ENCODE results near the gene SRCAP.
"Not testable (repeated sequence)": the region's sequence is repeated elsewhere in the genome, so short reads cannot be mapped to it uniquely, and the experiment has no call there.

Gene SRCAP

DNA sequence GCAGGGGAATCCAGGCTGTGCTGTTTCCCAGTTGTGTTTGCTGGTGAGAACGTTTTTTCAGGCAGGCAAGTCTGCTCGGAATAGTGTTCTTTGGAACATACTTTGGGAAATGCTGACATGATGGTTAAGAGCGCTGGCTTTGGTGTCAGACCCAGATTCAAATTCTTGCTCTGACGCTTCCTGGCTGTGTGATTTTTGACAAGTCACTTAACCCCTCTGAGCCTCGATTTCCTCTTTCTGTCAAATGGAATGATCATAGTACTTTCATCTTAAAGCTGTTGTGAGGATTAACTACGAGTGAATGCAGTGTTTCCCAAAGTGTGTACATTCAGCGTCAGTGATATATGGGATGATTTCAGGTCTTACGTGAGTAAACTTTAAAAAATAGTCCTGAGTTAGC lies 35.9 kb upstream of the SRCAP start:
- no peak for DNase-seq

DNA sequence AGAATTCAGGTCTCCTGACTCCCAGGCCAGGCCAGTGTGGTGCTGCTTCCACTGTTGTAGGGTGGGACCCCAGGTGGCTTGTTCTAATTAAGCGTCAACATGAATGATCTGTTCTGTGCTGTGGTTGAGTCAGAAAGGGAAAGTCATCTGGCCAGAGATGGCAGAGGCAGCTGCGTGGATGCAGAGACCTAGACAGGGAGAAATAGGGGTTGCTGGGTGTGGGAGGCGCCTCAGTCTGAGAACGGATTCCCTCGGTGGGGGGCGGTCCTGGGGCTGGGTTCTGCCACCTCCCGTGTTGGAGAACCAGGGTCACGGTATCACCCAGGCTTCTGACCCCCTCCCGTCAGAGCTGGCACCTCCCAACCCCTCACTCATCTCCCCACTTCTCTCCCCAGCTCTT lies 35.2 kb upstream of the SRCAP start:
- DNase-seq = no peak

DNA sequence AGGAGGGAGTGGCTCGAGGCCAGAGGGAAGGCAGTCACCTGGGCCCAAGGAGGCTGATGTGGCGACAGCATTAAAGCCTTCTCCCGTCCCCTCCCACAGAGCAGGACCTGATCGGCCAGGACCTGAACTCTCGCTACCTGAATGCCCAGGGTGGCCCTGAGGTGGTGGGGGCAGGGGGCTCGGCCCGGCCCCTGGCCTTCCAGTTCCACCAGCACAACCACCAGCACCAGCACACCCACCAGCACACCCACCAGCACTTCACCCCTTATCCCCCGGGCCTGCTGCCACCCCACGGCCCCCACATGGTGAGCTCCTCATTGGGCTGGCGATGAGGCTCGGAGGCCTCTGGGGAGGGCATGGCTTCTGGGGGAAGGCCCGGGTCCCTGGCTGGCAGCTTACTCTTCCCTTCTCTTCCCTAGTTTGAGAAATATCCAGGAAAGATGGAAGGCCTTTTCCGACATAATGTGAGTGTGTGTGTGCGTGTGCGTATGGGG lies 34.3 kb upstream of the SRCAP start:
- no peak for DNase-seq

DNA sequence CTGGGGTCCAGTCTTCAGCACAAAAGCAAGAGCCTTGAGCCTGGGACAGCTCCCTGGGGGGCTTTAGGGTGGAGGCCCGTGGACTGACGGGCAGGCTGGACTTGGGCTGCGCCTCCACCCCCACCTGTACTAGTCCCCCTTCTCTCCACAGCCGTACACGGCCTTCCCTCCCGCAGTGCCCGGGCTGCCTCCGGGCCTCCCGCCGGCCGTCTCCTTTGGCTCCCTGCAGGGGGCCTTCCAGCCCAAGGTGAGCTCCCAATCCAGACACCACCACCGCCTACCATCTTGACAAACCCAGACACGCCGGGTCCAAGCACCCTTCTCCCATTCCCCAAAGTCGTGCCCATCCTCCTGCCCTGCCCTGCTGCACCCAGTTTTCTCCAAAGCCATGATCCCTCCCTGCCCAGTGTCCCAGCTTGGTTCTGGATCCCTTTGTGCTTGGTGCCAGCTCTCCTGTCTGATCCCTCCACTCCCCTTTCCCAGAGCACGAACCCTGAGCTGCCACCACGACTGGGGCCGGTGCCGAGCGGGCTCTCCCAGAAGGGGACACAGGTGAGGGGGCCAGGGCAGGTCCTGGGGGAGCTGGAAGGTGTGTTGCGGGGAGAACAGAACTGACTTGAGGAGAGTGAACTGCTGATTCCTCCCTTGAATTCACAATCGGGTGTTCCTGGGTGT lies 33.7 kb upstream of the SRCAP start:
- DNase-seq = no peak

DNA sequence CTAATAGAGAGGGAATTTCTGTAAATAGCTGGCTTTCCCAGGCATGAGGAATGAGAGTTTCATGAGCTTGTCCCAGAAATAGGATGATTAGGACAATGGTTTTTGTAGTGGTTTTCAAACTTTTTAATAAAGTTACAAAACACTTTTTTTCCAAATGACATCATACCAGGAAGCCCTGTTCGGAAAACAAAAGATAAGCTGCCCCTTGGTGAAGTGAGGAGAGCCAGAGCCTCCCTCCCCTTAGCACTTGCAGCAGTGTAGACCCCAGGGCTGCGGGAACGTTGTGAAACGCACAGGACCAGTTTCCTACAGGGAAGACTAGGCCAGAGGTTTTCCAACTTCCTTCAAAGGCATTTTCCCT lies 33.2 kb upstream of the SRCAP start:
- DNase-seq = no peak

DNA sequence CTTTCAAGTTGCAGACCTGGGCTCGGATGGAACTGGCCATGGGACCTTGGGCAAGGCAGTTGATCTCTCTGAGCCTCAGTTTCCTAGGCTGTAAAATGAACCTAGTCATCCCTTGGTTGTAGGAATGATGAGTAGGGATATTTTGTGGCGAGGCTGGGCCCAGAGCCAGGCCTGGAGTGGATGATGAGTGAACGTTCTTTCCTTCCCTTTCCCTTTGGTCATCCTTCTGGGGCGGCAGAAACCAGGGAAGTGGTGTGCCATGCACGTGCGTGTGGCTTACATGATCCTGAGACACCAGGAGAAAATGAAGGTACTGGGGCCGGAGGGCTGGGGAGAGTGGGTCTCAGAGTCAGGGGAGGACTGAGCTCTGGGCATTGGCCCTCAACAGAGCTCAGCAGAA lies 32.3 kb upstream of the SRCAP start:
- DNase-seq = no peak

DNA sequence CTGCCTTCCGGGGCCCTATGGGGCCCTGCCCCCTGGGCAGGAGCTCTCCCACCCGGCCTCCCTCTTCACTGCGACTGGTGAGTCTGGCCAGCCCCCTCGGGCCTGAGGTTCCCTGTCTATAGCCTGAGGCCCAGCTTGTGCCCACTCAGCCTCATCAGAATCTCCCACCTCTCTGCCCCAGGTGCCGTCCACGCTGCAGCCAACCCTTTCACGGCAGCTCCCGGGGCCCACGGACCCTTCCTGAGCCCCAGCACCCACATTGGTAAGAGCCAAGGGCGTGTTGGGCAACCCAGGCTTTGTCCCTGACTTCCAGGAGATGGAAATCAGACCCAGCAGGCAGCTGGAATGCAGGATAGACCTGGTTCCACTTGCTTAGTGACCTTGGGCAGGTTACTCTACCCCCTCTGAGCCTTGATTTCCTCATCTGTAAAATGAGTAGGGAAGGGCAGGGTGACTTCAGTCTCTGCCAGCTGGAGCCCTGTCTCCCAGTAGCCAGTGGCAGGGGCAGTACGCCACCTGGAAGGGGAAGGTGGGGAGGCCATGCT lies 31.5 kb upstream of the SRCAP start:
- DNase-seq = no peak

DNA sequence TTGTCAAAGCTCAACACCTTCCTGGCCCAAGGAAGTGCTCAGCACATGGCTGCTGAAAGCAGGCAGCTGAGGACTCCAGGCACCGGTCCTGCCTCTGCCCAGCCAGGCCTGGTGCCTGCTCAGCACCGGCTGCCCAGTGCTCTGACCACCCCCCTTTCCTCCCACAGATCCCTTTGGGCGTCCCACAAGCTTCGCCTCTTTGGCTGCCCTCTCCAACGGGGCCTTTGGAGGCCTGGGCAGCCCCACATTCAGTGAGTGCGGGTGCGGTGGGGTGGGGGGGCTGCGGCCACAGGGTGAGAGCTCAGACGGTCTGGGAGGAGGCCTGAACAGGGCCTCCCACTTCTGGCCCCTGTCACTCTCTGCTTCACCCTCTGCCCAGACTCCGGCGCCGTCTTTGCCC lies 30.6 kb upstream of the SRCAP start:
- no peak for DNase-seq

DNA sequence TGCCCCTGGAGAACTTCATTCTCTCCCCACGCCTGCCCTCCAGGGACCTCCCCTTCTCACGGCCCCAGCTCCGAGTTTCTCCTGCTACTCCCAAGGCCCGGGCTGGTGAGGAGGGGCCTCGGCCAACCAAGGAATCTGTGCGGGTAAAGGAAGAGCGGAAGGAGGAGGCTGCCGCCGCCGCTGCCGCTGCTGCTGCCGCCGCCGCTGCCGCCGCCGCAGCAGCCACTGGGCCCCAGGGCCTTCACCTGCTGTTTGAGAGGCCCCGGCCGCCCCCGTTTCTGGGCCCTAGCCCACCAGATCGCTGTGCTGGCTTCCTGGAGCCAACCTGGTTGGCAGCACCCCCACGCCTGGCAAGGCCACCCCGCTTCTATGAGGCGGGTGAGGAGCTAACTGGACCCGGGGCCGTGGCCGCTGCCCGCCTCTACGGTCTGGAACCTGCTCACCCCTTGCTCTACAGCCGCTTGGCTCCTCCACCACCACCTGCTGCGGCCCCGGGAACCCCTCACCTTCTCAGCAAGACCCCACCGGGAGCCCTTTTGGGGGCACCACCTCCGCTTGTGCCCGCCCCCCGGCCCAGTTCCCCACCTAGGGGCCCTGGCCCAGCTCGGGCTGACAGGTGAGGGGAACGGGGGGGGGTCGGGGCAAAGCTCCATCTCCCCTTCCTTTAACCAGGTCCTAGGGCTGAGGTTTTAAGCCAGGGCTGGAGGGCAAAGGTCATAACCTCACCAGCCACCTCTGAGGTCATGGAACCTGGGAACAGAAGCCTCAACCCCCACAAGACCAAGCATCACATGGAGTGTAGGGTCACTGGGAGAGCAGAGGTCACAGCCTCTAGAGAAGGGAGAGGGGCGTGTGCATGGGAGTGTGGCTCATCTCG lies 29.7 kb upstream of the SRCAP start:
- no peak for DNase-seq

DNA sequence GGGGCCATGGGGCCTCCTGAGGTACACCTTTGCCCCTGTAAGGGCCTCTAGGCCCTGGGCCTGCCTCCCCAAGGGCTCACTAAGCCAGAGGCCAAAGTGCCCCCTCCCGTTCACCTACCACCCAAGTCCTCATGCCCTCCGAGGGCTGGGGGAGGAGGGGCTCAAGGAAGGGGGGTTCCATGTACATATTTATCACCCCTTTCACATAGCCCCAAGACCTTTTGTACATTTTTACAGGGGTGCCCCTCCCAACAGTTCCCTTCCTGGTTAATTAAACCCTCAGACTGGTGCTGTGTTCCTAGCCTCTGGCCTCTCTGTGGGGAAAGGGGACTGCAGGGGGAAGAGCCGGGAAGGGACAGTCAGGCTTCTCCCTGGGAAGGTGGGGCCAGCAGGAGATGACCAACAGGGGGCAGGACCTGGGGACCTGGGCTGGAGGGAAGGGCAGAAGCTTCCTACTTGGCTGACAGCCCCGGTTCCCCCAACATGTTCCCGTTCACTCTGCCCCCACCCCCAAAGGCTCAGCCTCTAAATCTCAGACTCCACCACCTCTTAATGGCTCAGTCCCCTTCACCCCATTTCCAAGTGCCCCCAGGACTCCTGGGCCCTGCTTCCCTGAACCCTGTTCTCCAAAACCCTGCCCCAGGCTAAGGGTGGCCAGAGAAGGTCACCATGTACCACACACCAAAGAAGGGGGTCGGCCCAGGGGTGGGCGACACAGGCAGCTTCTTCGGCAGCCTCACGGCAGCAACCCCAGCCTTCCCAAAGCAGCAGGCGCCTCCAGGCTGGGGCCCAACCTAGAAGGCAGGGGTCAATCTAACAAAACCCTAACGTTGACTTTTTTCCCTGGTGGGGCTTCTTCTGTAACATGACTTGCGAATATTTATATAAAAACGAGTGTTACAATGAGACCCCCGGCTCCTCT lies 28.8 kb upstream of the SRCAP start:
- no peak for DNase-seq

DNA sequence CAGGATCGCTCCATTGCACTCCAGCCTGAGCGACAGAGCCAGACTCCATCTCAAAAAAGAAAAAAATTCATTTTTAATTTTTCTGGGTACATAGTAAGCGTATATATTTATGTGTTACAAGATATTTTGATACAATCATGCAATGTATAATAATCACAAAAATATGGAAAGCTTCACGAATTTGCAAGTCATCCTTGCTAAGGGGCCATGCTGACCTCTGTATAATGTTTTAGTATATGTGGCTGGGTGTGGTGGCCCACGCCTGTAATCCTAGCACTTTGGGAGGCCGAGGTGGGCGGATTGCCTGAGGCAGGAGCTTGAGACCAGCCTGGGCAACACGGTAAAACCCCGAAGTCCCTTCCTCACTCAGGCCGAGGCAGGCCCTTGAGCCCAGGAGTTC lies 23.8 kb upstream of the SRCAP start:
- no peak for DNase-seq

DNA sequence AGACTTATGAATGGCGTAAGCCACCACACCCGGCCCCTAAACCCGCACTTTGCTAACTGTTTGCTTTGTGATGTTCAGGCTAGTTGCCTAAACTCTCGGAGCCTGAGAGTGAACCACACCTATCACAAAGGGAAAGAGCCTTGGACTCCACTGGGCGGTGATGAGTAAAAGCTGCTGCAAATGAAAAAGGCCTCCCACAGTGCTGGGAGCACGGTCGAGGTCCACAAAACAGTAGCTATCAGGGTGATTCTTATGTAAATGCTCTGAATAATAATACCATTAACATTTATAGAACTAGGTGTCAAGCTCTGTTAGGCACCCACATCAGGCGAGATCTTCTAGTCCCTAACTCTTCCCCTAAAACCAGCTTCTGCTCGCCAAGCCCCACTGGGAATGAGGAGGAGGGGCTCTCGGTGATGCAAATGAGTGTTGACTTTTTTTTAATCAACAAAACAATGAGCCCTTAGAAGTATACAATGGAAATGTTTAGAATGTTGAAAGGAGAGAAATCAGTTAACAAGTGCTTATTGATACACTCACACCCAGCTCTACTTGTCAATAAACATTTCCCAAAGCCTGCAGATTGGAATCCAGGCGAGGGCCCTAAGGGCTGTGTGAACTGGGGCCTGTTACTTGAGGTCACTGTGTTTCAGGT lies 20.9 kb upstream of the SRCAP start:
- DNase-seq = no peak

DNA sequence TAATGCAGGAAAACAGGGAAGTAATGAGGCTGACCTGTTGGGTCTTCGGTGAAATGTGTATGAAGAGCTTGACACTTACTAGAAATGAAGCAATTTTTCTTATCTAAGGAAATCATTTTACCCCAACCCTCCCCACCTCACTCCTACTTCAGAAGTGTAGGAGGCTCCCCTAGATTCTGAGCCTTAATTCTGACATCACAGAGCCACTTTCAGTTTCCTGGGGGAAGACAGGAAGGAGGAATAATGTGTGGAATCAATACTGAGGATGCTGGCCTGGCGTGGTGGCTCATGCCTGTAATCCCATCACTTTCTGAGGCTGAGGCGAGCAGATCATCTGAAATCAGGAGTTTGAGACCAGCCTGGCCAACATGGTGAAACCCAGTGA lies 20.4 kb upstream of the SRCAP start:
- no peak for DNase-seq

DNA sequence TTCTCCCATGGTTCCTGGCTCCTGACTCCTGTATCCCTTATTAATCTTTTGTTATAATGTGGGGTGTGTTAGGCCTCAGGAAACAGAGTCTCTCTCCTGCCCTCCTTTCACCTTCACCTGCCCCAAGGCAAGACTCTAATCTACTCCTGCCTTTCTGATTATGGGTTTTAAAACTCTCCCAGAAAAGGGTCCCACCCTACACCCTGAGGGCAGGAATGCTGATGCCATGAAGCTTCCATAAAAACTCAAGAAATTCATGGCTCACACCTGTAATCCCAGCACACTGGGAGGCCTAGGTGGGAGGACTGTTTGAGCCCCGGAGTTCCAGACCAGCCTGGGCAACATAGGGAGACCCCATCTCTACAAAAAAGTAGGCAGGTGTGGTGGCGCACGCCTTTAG lies 18.6 kb upstream of the SRCAP start:
- no peak for DNase-seq

DNA sequence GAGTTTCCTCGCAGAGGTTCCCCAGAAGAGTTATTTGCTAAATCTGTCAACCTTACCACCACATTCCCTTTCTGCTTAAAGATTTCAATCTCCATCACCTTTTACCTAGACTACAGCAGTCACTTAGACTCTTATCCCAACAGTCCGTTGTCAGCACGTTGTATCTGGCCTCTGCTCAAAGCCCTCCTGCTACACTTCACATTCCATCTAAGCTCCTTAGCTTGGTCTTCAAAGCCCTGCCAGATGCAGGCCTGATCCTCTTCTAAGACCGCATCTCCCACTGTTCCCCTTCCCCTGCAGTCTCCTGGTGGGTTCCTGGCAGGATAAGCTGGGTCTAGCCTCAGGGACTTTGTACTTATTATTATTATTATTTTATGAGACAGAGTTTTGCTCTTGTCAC lies 10.3 kb upstream of the SRCAP start:
- DNase-seq = no peak

DNA sequence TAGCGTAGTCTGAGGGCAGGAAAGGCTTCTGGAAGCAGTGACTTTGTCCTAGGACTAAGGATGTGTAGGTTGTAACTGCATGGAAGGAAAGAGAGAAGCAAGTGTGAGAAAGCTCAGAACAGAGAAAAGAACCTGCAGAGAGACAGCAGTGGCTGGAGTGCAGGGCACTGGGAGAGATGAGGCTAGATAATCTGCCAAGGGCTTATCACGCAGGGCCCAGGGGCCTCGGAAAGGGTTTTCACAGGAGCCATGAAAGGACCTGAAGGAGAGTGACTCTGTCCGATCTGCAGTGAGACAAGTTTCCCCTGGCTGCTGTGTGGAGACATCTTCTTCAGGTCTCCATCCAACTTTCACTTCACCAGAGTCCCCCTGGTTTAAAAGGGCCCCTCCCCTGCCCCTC lies 7.1 kb upstream of the SRCAP start:
- no peak for DNase-seq

DNA sequence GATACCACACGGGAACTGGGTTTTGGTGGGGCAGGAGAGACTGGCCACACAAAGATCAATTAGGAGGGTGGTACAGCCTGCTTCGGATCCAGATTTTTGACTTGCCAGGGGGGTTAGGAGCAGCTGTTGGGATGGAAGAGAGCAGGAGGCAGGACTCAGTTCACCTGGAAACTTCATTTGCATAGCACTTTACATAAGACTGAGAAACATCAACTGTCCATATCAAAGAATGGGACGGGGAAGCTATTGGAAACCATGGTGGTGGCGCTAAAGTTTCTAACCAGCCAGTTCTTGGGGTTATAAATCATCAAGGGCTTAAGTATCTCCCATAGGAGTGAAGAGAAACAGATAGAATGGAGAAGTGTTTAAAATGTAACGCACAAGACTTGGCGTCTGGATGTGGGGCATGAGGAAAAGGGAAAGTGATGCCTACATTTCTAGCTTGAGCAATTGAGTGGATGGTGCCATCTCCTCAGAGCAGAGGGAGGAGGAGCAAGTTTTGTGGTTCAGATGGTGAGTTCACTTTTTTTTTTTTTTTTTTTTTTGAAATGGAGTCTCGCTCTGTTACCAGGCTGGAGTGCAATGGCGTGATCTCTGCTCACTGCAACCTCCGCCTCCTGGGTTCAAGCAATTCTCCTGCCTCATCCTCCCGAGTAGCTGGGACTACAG lies 6.4 kb upstream of the SRCAP start:
- DNase-seq = no peak

DNA sequence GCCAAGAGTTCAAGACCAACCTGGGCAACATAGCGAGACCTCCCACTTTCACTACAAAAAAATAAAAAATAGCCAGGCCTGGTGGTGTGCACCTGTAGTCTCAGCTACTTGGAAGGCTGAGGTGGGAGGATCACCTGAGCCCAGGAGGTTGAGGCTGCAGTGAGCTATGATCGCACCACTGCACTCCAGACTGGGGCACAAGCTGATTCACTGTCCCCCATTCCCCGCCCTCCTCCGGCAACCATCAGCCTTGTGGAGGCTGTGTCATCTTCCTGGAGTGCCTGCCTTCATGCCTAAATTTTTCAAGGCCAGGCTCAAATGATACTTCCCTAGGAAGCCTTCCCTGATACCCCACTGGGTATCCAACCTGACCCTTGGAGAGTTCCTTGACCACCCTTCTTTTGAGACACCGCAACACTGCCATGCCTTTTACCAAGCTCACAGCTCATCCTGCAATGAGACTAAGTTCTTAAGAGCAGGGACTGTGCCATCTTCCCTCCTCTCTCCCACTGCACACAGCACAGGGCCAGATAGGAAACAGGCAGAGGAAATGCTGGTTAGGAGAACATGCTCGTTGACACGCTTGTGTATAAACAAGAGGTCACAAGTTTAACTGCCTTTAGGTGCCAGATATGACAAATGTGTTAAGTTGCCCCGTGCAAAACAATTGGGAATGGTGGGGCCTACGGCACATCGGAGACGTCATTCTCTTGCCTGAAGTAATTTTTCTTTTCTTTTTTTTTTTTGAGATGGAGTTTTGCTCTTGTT lies 3.9 kb upstream of the SRCAP start:
- no peak for DNase-seq

DNA sequence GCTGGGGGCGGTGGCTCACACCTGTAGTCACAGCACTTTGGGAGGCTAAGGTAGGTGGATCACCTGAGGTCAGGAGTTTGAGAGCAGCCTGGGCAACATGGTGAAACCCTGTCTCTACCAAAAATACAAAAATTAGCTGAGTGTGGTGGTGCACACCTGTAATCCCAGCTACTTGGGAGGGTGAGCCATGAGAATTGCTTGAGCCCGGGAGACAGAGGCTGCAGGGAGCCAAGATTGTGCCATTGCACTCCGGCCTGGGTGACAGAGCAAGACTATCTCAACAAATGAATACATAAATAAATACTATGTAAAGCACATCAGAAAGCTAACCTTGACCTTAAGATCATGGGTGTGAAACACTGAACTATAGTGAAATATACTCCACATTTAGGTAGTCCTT lies 2.3 kb upstream of the SRCAP start:
- DNase-seq = not testable (repeated sequence)

All from anterior cingulate cortex (tissue), 58 donors.